Stimulated activated CD4-positive, alpha-beta T cell treated with anti-CD3 and anti-CD28 coated beads, TNF-alpha, amount 100 ng/mL, for 4 hours (primary cell): ENCODE data around the gene IFFO2.

Experiments
- DNase-seq, 3 experiments: peaks; one replicate each; pipeline ENCODE4 v3.0.0-alpha.2; 2020; ENCODE audit warnings: low read depth in 3 of 3

Gene IFFO2

GRCh38 chr1:18936814-18937481, 19.5 kb downstream of the IFFO2 start:
- no peak for DNase-seq

- DNase-seq: no peak
Observed at GRCh38 chr1:18936471-18936813, 20.0 kb downstream of the IFFO2 start.

GRCh38 chr1:18934205-18935000, 22.1 kb downstream of the IFFO2 start:
- no peak for DNase-seq

- DNase-seq: no peak
Observed at GRCh38 chr1:18932879-18933278, 23.6 kb downstream of the IFFO2 start.

- no peak for DNase-seq
Observed at GRCh38 chr1:18932387-18932786, 24.1 kb downstream of the IFFO2 start.

- no peak for DNase-seq
Observed at GRCh38 chr1:18931730-18932129, 24.7 kb downstream of the IFFO2 start.

GRCh38 chr1:18929686-18930085, 26.8 kb downstream of the IFFO2 start:
- DNase-seq: no peak

- no peak for DNase-seq
Observed at GRCh38 chr1:18928985-18929384, 27.5 kb downstream of the IFFO2 start.

GRCh38 chr1:18928406-18928805, 28.1 kb downstream of the IFFO2 start:
- no peak for DNase-seq

GRCh38 chr1:18927654-18928272, 28.7 kb downstream of the IFFO2 start:
- no peak for DNase-seq

- peak in 1 of 3 experiments; percentile 11 for DNase-seq
Observed at GRCh38 chr1:18927082-18927653, 29.3 kb downstream of the IFFO2 start.

- DNase-seq: peak; percentile 63 to 79 (median 72)
Observed at GRCh38 chr1:18926315-18927081, 30.0 kb downstream of the IFFO2 start.

GRCh38 chr1:18925279-18925678, 31.2 kb downstream of the IFFO2 start:
- DNase-seq: no peak

GRCh38 chr1:18924221-18924691, 32.2 kb downstream of the IFFO2 start:
- DNase-seq: no peak

- no peak for DNase-seq
Observed at GRCh38 chr1:18923756-18924211, 32.7 kb downstream of the IFFO2 start.

- DNase-seq: no peak
Observed at GRCh38 chr1:18922848-18923755, 33.4 kb downstream of the IFFO2 start.

- DNase-seq: no peak
Observed at GRCh38 chr1:18922319-18922726, 34.2 kb downstream of the IFFO2 start.

GRCh38 chr1:18921516-18922251, 34.8 kb downstream of the IFFO2 start:
- DNase-seq: no peak

- no peak for DNase-seq
Observed at GRCh38 chr1:18920931-18921330, 35.5 kb downstream of the IFFO2 start.

GRCh38 chr1:18919956-18920355, 36.5 kb downstream of the IFFO2 start:
- DNase-seq: no peak
